Stimulated activated CD8-positive, alpha-beta memory T cell treated with anti-CD3 and anti-CD28 coated beads, Interleukin-15, amount 100 ng/mL, for 48 hours (primary cell): ENCODE results near the gene LYST.
"Not testable (repeated sequence)": the region's sequence is repeated elsewhere in the genome, so short reads cannot be mapped to it uniquely, and the experiment has no call there.

Source experiments
- DNase-seq, 2 donors: peaks; one replicate each; pipeline ENCODE4 v3.0.0-alpha.2; 2020; ENCODE audit warnings: low read depth in 2 of 2

LYST gene

GRCh38 chr1:235820061-235820460 is 46.6 kb downstream of the LYST start:
- no peak for DNase-seq

GRCh38 chr1:235818632-235819136 is 48.0 kb downstream of the LYST start:
- DNase-seq: no peak

- no peak for DNase-seq
These were observed 49.5 kb downstream of the LYST start for GRCh38 chr1:235817101-235817728.

GRCh38 chr1:235809688-235810397 is 56.9 kb downstream of the LYST start:
- no peak for DNase-seq

DNA sequence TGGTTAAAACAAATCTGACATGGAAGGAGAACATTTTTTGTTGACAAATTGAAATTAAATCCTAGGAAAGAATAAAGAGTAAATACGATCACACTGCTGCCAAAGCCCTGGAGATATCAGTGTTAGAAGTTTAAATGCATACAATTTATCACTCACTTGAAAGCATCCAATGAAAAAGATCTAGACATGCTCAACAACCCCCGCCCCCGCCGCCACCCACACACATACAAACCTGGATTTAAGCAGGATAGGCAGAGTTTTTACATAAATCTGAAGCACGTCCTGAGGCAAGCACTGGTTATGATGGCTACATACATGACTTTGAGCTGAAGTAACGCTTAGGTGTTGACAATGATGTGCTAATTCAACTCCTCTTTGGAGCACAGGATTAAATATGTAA is 58.5 kb downstream of the LYST start:
- no peak for DNase-seq

- no peak for DNase-seq
These were observed 60.6 kb downstream of the LYST start for GRCh38 chr1:235806123-235806522.

- DNase-seq: no peak
These were observed 63.9 kb downstream of the LYST start for GRCh38 chr1:235802573-235803346.

DNA sequence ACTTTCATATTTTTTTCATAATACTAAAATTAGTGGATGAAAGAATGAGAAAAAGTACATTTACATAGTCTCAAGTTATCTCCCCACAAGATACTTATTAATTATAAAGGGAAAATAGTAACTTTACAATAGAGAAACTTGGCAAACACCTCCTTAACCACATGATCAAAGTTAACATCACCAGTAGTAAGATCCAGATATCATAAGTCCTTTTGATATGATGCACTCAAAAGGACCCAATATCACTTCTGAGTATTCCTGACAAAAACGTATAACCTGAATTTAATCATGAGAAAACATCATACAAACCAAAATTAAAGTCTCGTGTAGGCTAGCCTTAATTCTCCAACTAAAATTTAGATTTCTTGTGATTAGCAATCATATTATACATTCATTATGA is 67.4 kb downstream of the LYST start:
- DNase-seq: no peak

GRCh38 chr1:235791532-235792060 is 75.1 kb downstream of the LYST start:
- DNase-seq: no peak

DNA sequence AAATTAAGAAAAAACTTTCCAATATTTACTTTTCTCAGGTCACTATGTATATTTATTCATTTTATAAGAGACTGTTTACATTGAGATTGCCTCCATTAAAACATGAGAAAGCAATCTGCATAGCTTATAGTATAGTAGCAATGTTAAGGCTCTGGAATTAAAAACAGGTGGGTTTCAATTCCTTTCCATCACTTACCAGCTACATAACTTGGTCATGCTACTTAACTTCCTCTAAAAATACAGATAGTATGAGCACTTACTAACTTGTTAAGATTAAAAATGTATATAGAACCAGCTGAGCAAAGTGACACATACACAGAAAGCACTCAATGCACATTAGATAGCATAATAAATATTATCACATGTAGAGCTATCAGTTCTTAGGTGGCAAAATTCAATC is 76.6 kb downstream of the LYST start:
- no peak for DNase-seq

GRCh38 chr1:235786227-235786898 is 80.3 kb downstream of the LYST start:
- DNase-seq: not testable (repeated sequence)

- no peak for DNase-seq
These were observed 81.8 kb downstream of the LYST start for GRCh38 chr1:235784950-235785349.

DNA sequence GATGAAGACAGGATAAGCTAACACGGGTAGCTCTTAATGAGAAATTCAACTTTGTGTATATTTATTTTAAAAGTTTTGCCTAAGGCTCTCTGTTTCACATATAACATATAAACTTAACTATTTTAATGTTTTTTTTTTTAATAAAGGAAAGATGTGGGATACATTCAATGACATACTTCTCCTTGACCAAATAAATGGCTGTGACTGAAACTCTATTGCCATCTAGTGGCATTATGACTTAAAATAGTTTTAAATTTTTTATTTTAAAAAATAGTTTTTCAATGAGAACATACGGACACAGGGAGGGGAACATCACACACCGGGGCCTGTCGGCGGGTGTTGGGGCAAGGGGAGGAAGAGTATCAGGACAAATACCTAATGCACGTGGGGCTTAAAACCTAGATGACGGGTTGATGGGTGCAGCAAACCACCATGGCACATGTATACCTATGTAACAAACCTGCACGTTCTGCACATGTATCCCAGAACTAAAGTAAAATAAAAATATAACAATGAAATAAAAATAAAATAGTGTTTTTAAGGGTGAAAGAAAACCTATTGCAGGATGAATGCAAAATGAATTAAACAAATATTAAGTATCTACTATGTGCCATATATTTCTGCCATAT is 83.4 kb downstream of the LYST start:
- no peak for DNase-seq

GRCh38 chr1:235782601-235783000 is 84.1 kb downstream of the LYST start:
- DNase-seq: no peak

DNA sequence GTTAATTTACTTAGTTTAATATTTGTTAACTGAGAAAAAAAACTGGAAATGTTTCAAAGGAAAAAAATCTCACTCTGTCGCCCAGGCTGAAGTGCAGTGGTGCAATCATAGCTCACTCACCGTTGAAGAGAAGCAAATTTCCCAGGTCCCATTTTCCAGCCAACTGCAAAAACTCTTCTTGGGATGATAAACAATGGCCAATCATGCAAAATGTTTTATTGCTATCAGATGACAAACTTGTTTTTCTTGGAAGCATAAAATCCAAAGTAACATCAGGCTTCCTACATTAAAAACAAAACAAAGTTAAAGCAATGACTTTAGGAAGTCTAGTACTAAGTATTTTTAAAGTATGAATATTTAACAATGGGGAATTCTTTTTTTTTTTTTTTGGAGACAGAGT is 84.9 kb downstream of the LYST start:
- DNase-seq: no peak

GRCh38 chr1:235779770-235780169 is 86.9 kb downstream of the LYST start:
- no peak for DNase-seq

DNA sequence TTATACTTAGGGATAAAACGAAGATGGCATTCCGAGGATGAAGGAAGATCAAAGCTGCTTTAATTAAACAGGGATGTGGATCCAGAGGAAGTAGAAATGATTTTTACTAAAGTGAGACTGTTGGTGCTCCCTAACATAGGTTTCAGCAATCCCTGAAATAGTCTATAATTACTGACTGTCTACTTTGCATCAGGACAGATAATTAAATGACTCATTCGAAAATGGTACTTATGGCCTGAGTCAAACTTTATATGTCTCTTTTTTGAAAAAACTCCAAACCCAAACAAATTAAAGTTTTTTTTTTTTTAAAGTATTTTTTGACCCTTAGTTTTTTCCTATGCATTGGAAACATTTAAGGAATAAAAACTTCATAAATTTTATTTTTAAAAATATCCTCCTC is 90.3 kb downstream of the LYST start:
- DNase-seq: no peak

GRCh38 chr1:235775246-235775860 is 91.4 kb downstream of the LYST start:
- no peak for DNase-seq

DNA sequence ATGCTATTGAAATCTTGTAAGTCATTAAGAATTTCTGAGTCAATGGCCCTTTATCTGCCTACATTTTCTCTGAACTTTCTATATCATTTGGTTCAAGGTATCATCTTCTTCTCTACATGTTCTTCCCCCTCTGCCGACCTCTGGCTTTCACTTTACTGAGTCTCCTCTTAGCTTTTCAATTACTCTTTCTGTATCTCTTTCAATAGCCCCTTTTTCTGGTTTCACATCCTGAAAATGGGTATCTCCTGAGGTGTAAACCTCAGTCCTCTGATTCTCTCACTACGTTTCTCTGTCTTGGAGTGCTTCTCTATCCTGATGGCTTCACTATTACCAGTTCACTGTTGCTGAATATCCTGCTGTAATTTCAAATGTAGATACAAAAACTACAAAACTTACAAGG is 98.9 kb downstream of the LYST start:
- DNase-seq: no peak

GRCh38 chr1:235766794-235767285 is 99.9 kb downstream of the LYST start:
- no peak for DNase-seq

GRCh38 chr1:235763962-235764361 is 102.7 kb downstream of the LYST start:
- no peak for DNase-seq
